ENCODE data around the gene IKBKG.

GRCh38 chrX:154532690-154533089, 14.7 kb upstream of the IKBKG start:
- no peak for TF ChIP-seq EZH2 (IDR thresholded peaks at IDR 0.05)
- TF ChIP-seq POLR2AphosphoS5 (IDR thresholded peaks at IDR 0.05; ENCODE audit: borderline replicate concordance, low read depth, low read length) = no peak
- no peak for TF ChIP-seq FOXP2 (optimal IDR thresholded peaks at IDR 0.05; ENCODE audit: control extremely low read depth, extremely low read length, insufficient read depth)
